ENCODE data around the gene POPDC3. TPM values are rescaled to one million over a fixed set of nuclear protein-coding genes. Genes with fewer than 3 reads are reported as not detected.
A peak's percentile ranks its signal among the peaks of the same experiment; 100 is the strongest.
"Not testable (repeated sequence)": the region's sequence is repeated elsewhere in the genome, so short reads cannot be mapped to it uniquely, and the experiment has no call there.

The POPDC3 gene, protein sequence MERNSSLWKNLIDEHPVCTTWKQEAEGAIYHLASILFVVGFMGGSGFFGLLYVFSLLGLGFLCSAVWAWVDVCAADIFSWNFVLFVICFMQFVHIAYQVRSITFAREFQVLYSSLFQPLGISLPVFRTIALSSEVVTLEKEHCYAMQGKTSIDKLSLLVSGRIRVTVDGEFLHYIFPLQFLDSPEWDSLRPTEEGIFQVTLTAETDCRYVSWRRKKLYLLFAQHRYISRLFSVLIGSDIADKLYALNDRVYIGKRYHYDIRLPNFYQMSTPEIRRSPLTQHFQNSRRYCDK
- 1.1 and 2.6 TPM in 2 replicates for total RNA-seq (2014; rRNA removed; shearing (Covaris generic))

DNA sequence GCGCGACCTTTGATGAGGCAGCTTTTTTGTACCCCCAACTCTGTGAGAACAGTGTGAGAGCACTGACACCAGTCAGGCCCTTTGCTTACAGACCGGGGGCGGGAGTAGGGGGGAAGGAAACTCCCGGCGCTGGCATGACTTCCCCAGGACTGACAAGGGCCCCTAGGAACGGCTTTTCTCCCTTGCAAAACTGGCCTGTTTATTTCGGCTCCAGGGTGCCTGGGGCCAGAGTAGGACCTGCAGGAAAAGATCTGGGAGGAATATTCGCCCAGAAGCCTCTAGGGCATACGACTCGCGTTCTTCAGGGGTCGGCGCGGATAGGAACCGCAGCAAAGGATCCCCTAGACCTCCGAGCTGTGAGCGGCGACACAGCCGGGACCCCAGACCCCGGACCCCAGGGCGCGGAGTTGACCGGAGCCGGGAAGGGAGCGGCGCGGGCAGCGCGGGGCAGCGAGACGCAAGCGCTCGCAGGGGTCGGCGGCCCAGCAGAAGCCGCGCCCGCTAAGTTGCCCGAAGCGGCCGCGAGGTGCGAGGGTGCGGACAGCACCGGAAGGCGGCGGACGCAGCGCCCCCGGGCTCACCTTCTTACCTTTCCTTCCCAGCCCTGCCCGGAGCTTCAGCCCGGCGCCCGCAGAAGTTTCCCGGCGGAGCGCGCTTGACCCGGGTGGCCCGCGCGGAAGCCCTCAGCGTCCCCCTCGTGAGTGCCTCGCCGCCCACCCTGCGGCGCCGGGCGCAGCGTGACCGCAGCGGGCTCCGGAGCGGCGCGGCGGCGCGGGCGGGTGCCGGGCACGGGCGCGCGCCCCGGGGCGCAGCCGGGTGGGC is at the start of gene POPDC3:
TSS of gene POPDC3 (minus strand) at position 771 of the 822 bp plus-strand sequence. CDS start 18,105 bp downstream, outside the sequence.
- Histone ChIP-seq H3K36me3 (replicated peaks; ENCODE audit: control insufficient read depth, insufficient read depth, low read length) (no peaks in the 10 kb centered on the region), H3K27me3 (ENCODE audit: control insufficient read depth, insufficient read depth, low read length) (peaks cover 20% of the 10 kb centered on the region), H3K4me3 (ENCODE audit: insufficient read depth, low read depth, low read length) (peak within 1 kb of the TSS; percentile 71)
- peak; percentile 80 for DNase-seq

DNA sequence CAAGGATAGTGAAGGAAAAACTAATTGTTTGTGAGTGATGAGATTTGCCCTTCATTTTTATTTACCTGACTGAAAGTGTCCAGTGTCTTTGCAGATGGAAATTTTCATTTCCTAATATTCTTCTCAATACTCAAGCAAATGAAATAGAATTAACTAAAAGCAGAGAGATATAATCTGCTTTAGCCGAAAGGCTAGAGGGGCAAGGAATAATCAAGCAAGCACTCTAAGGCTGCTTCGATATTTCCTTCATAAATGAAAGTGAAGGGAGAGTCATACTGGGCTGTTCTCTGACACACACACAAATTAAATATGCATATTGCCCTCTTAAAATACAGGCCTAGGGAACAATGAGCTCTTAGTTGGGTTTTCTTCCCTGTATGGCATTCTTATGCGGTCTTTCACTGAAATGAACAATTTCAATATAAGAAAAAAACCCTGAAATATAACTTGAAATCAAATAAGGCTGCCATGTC is 47.5 kb upstream of the POPDC3 start:
- Histone ChIP-seq H3K4me3 (ENCODE audit: insufficient read depth, low read depth, low read length) (no peak overlapping the region), H3K36me3 (replicated peaks; ENCODE audit: control insufficient read depth, insufficient read depth, low read length) (no peaks in the 10 kb centered on the region), H3K27me3 (ENCODE audit: control insufficient read depth, insufficient read depth, low read length) (no peaks in the 10 kb centered on the region)
- no peak for DNase-seq

DNA sequence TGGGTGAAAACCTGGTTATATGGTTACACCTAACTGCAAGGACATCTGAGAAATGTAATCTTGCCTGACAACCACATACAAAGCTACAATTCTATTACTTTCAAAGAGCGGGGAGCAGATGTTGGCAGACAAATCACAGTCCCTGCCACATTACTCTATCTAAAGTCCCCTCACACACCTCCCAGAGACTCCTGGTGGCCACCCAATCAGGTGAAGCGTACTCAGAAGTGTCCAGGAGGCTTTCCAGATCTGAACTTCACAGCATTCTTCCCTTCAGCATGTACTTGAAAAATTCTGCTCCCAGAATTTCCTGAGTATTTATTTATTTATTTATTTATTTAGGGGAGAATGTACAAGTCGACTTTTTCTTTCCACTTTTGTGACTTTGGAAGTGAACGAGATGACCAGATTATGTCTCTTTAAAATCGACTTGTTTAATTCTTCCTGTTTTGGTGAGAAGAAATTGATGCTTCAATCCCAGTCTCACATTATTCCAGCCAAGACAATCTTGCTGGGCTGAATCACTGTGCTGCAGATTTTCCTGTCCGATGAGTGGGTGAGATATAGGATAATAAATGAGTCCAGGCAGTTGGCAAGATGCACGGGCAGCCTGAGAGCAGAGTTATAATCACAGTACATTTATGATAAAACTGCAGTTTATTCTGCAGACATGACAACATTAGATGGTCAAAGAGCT is 46.9 kb upstream of the POPDC3 start:
- no peak overlapping the region for H3K4me3 ChIP-seq (ENCODE audit: insufficient read depth, low read depth, low read length)
- DNase-seq: no peak
- no peaks in the 10 kb centered on the region for H3K27me3 ChIP-seq (ENCODE audit: control insufficient read depth, insufficient read depth, low read length)
- H3K36me3 ChIP-seq (replicated peaks; ENCODE audit: control insufficient read depth, insufficient read depth, low read length): no peaks in the 10 kb centered on the region

DNA sequence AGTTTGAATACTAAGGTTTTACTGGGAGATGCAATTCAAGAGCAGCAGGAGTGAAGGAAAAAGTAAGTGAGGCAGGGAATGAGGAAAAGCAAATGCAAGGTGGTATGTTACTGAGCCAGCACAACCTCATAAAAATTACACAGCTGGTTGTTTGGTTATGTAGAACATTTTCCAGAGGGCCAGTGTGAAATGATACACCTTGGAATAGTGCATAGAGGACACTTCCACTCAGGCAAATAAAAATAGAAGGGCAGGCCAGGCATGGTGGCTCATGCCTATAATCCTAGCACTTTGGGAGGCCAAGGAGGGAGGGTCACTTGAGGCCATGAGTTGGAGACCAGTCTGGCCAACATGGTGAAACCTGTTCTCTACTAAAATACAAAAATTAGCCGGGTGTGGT is 43.4 kb upstream of the POPDC3 start:
- Histone ChIP-seq H3K27me3 (ENCODE audit: control insufficient read depth, insufficient read depth, low read length) (no peaks in the 10 kb centered on the region), H3K4me3 (ENCODE audit: insufficient read depth, low read depth, low read length) (no peak overlapping the region), H3K36me3 (replicated peaks; ENCODE audit: control insufficient read depth, insufficient read depth, low read length) (no peaks in the 10 kb centered on the region)
- no peak for DNase-seq

DNA sequence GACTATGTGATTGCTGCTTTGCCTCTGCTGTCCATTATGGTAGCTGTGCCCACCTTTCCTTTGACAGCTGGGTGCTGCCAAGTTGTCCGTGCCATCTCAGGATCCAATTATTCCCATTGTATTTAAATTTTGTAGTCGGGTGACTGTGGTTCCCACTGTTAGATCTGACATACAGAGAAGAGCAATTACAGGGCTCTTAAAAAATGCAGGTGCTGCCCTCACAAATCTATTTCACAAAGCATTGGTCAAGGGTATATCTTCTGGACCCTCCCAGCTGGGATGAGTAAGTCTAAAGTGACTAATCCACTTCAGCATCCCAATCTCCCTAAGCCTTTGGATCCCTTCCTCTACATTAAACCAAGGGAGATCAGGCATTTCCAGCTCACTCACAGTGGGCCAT is 41.4 kb upstream of the POPDC3 start:
- H3K27me3 ChIP-seq (ENCODE audit: control insufficient read depth, insufficient read depth, low read length); DNase-seq; H3K36me3 ChIP-seq (replicated peaks; ENCODE audit: control insufficient read depth, insufficient read depth, low read length); H3K4me3 ChIP-seq (ENCODE audit: insufficient read depth, low read depth, low read length): not testable (repeated sequence)

DNA sequence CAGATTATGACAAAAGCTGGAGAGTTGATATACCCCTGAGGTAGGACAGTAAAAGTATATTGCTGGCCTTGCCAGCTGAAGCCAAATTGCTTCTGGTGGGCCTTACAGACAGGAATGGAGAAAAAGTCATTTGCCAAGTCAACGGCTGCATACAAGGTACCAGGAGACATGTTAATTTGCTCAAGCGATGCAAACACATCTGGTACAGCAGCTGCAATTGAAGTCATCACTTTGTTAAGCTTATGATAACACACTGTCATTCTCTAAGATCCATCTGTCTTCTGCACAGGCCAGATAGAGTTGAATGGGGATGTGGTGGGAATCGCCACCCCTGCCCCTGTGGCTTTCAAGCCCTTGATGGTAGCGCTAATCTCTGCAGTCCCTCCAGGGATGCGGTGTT is 40.4 kb upstream of the POPDC3 start:
- no peak for DNase-seq
- no peaks in the 10 kb centered on the region for H3K36me3 ChIP-seq (replicated peaks; ENCODE audit: control insufficient read depth, insufficient read depth, low read length)
- H3K4me3 ChIP-seq (ENCODE audit: insufficient read depth, low read depth, low read length): no peak overlapping the region
- no peaks in the 10 kb centered on the region for H3K27me3 ChIP-seq (ENCODE audit: control insufficient read depth, insufficient read depth, low read length)

DNA sequence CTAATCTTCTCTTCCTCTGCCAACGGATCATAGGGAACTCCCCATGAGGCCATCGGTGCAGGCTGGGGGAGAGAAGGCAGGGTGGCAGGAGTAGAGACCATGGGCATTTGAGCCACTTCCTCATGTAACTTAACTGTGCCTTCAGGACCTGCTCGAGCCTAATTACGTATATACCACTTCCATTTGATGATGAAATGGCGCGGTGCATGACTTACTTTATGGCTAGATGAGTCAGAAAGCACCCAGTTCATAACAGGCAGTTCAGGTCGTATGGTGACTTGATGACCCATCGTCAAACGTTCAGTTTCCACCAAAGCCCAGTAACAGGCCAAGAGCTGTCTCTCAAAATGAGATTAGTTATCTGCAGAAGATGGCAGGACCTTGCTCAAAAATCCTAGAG is 39.4 kb upstream of the POPDC3 start:
- not testable (repeated sequence) for H3K4me3 ChIP-seq (ENCODE audit: insufficient read depth, low read depth, low read length); DNase-seq; H3K27me3 ChIP-seq (ENCODE audit: control insufficient read depth, insufficient read depth, low read length); H3K36me3 ChIP-seq (replicated peaks; ENCODE audit: control insufficient read depth, insufficient read depth, low read length)

DNA sequence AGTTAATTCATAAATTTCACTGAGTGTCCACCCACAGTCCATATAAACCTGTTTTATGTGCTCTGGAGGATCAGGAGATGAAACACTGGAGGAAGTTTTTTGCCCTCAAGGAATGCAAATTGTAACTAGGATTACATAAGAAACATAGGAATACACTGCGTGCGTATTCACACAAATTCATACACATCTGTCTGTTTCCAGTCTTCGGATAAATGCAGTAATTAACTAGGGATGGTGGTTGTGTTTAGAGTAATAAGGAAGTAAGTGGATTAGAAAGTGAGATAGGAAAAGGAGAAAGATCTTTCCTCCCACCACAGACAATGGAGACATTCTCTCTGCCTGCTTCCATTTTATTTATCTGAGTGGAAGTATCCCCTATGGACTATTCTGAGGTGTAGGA is 35.7 kb upstream of the POPDC3 start:
- DNase-seq: no peak
- H3K27me3 ChIP-seq (ENCODE audit: control insufficient read depth, insufficient read depth, low read length): no peaks in the 10 kb centered on the region
- H3K4me3 ChIP-seq (ENCODE audit: insufficient read depth, low read depth, low read length): no peak overlapping the region
- no peaks in the 10 kb centered on the region for H3K36me3 ChIP-seq (replicated peaks; ENCODE audit: control insufficient read depth, insufficient read depth, low read length)

DNA sequence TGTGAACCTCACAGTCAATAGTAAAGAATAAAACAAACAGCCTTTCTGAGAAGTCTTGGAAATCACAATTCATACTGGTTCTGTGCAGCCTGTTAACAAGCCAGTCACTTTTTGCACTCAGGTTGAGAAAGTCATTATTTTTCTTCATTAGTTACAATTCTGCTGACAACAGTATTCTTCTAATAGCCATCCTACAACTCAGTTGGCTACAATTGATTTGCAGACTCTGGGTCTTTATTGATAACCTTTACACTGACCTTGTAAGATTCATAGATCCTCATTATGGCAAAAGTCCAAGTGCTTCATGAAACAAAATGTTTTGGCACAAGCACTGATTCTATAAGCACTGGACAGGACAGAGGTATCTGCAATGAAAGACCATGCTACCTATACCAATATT is 34.9 kb upstream of the POPDC3 start:
- Histone ChIP-seq H3K36me3 (replicated peaks; ENCODE audit: control insufficient read depth, insufficient read depth, low read length) (no peaks in the 10 kb centered on the region), H3K4me3 (ENCODE audit: insufficient read depth, low read depth, low read length) (no peak overlapping the region), H3K27me3 (ENCODE audit: control insufficient read depth, insufficient read depth, low read length) (no peaks in the 10 kb centered on the region)
- no peak for DNase-seq

DNA sequence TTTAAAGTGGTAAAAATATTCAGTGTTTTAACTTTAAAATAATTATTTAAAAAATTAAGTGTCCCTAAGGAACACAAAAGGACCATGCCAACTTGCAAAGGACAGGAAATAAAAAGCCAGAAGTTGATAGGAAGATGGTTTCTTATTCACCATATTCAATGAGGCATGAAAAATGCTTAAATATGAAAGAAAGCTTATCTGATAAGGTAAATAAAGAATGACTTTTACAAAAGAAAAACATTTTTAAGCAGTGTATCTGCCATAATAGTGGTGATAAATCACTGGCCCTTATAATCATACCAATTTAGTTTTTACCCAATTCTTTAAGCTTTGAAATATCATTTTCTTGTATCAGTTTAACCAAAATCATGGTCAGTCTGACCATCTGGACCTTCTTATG is 33.5 kb upstream of the POPDC3 start:
- Histone ChIP-seq H3K27me3 (ENCODE audit: control insufficient read depth, insufficient read depth, low read length) (no peaks in the 10 kb centered on the region), H3K36me3 (replicated peaks; ENCODE audit: control insufficient read depth, insufficient read depth, low read length) (no peaks in the 10 kb centered on the region), H3K4me3 (ENCODE audit: insufficient read depth, low read depth, low read length) (no peak overlapping the region)
- DNase-seq: no peak

DNA sequence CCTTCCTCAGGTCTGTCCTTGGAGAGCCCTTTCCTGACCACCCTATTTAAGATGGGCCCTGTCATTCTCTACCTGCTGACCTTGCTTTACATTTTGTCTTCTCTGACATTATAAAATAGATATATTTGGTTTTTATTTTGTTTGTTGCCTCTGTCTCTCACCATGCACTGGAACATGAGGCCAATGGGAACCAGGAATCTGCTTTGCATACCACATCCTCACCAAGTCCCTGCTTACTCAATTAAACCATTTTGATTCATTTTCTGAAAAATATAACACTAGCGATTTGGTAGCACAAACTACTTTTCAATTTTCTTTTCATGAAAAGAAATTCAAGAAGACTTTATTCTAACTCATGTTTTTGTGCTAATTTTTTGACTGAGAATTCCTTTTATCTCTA is 32.8 kb upstream of the POPDC3 start:
- Histone ChIP-seq H3K36me3 (replicated peaks; ENCODE audit: control insufficient read depth, insufficient read depth, low read length) (no peaks in the 10 kb centered on the region), H3K27me3 (ENCODE audit: control insufficient read depth, insufficient read depth, low read length) (no peaks in the 10 kb centered on the region), H3K4me3 (ENCODE audit: insufficient read depth, low read depth, low read length) (no peak overlapping the region)
- no peak for DNase-seq

DNA sequence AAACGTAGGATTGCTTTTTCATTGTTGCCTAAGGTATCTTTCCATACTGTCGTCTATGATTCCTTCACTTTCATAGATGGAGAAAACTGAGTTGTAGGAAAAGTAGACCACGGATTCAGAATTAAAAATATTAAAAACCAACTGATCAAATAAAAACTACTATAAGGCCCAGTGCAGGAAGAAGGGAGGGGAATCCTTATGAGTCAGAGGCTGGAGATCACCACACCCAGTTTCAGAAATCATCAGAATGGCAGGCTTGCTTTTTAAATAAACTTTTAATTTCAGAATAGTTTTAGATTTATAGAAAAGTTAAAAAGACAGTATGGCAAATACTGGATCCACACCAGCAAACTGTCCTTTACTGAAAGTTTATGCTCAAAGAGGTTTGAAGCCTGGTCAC is 32.0 kb upstream of the POPDC3 start:
- H3K4me3 ChIP-seq (ENCODE audit: insufficient read depth, low read depth, low read length): no peak overlapping the region
- no peaks in the 10 kb centered on the region for H3K36me3 ChIP-seq (replicated peaks; ENCODE audit: control insufficient read depth, insufficient read depth, low read length)
- H3K27me3 ChIP-seq (ENCODE audit: control insufficient read depth, insufficient read depth, low read length): no peaks in the 10 kb centered on the region
- DNase-seq: no peak

DNA sequence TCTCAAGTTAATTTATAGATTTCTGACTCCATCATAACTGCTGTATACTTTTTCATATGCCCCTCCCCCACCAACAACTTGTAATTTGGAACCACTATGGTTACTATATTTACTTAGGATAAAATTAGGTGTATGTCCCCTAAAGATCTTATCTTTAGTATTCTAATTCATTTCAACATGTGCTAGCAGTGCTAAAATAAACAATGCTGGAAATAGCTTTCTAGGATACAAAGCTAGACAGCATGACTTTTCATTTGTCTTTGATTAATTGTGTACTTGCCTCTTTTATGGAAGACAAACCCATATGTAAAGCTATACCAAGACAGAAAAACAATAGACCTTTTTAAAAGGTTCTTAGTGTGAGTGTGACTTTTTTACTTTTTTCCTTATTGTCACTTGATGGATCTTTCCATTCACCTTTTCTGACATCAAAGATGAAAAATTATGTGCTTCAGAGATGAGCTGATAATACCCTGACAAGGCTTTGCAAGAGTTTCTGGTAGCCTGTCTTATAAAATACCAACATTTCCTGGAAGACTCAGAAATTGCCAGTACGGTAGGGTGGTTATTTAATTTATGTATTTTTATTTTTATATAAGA is 31.2 kb upstream of the POPDC3 start:
- no peaks in the 10 kb centered on the region for H3K27me3 ChIP-seq (ENCODE audit: control insufficient read depth, insufficient read depth, low read length)
- DNase-seq: no peak

DNA sequence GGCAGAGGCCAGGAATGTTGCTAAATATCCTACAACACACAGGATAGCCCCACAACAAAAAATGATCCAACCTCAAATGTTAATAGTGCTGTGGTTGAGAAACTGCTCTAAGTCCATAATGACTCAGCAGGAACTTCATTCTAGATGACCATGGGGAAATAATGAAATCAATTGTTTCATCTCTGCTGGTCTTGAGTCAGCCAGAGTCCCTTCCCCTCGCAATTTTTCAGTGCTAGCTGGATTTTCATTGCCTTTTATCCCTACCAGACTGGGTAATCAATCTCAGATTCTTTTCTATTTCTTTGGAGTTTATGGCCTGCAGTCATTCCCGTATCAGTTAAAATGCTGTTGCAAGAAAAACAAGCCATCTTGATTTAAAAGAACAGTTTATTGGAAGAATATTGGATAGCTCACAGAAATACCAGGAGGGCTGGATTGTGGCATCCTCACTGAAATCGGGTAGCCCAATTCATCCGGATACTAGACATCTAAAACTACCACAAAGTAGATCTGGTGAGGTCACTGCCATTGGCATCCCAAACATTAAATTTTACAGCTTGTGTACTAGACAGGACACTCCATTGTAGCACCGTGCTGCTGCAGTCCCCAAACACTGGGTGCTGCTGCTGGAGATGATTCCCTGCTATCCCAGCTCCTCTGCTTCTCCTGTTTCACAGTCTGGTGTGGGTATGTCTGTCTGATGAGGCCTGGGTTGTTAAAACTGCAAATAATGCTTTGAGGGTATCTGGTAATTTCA is 30.3 kb upstream of the POPDC3 start:
- Histone ChIP-seq H3K4me3 (ENCODE audit: insufficient read depth, low read depth, low read length) (no peak overlapping the region), H3K36me3 (replicated peaks; ENCODE audit: control insufficient read depth, insufficient read depth, low read length) (no peaks in the 10 kb centered on the region), H3K27me3 (ENCODE audit: control insufficient read depth, insufficient read depth, low read length) (no peaks in the 10 kb centered on the region)
- no peak for DNase-seq

More for the DNA sequence above, 31.2 kb upstream of the POPDC3 start:
- Histone ChIP-seq H3K4me3 (ENCODE audit: insufficient read depth, low read depth, low read length) (no peak overlapping the region), H3K36me3 (replicated peaks; ENCODE audit: control insufficient read depth, insufficient read depth, low read length) (no peaks in the 10 kb centered on the region)
